GM12874 (cell line): ENCODE measurements around the gene PFN4.

ENCODE experiments used
- TF ChIP-seq, protein P1 (sequence below): IDR thresholded peaks from 2 replicates; pipeline ENCODE4 v1.5.1; 2011; ENCODE audit warnings: low read depth, mild to moderate bottlenecking, control low read depth, low read length, moderate library complexity; ENCODE audit not compliant: insufficient read depth

The PFN4 gene

GRCh38 chr2:24159708-24160107 lies 36.6 kb upstream of the PFN4 start:
- TF ChIP-seq, protein P1, sequence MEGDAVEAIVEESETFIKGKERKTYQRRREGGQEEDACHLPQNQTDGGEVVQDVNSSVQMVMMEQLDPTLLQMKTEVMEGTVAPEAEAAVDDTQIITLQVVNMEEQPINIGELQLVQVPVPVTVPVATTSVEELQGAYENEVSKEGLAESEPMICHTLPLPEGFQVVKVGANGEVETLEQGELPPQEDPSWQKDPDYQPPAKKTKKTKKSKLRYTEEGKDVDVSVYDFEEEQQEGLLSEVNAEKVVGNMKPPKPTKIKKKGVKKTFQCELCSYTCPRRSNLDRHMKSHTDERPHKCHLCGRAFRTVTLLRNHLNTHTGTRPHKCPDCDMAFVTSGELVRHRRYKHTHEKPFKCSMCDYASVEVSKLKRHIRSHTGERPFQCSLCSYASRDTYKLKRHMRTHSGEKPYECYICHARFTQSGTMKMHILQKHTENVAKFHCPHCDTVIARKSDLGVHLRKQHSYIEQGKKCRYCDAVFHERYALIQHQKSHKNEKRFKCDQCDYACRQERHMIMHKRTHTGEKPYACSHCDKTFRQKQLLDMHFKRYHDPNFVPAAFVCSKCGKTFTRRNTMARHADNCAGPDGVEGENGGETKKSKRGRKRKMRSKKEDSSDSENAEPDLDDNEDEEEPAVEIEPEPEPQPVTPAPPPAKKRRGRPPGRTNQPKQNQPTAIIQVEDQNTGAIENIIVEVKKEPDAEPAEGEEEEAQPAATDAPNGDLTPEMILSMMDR, result no peak

DNA sequence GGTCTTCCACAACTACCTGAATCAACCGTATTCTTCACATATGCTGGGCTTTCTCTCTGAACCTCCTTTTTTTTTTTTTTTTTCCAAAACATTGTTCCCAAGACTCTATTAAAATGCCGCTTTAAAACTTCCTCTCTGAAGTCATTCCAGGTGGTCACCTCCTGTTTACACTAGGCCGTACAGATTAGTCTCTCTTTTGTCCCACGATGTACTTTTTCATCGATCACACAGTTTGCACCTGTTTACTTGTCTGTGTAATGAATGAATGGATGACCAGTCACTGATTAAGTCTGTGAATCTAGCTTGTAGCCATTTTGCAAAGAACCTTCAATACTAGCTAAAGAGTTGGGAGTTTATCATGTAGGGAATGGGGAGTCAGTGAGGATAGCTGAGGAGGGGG lies 35.0 kb upstream of the PFN4 start:
- TF ChIP-seq, protein P1, result no peak

- TF ChIP-seq, protein P1, result no peak
Measured at GRCh38 chr2:24153478-24153877, 30.3 kb upstream of the PFN4 start.

- TF ChIP-seq, protein P1, result no peak
Measured at GRCh38 chr2:24152413-24153197, 29.5 kb upstream of the PFN4 start.

DNA sequence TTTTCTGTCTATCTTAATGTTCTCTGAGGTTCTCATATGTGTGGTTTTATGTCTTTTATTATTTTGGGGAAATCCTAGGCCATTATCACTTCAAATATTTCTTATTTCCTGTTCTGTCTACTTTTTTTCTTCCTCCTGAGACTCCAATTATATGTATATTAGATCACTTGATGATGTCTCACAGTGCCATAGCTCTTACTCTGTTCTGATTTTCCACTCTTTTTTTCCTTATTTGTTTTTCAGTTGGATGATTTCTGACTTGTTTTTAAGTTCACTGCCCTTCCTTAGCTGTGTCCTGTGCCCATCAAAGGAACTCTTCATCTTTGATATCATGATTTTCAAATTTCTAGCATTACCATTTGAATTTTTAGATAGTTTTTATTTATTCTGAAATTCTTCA lies 24.2 kb upstream of the PFN4 start:
- TF ChIP-seq, protein P1, result no peak

- TF ChIP-seq, protein P1, result no peak
Measured at GRCh38 chr2:24132543-24132942, 9.4 kb upstream of the PFN4 start.

- TF ChIP-seq, protein P1, result no peak
Measured at GRCh38 chr2:24125956-24126355, 2.8 kb upstream of the PFN4 start.
